Non-pigmented ciliary epithelial cell (primary cell): ENCODE results near the gene LSM2.
"Not testable (repeated sequence)": the region's sequence is repeated elsewhere in the genome, so short reads cannot be mapped to it uniquely, and the experiment has no call there.

ENCODE experiments used
- DNase-seq: peaks from one replicate; pipeline ENCODE4 v3.0.0-alpha.2; 2010; ENCODE audit warnings: low read depth

The LSM2 gene

GRCh38 chr6:31827286-31828079 is 20.7 kb upstream of the LSM2 start, which contains the start of gene HSPA1B:
Gene HSPA1B, plus strand, starts transcription at chr6:31827738. Its CDS starts 213 bp downstream, at chr6:31827951.
- DNase-seq = peak; percentile 99

- no peak for DNase-seq
Measured at GRCh38 chr6:31826793-31827285, 20.1 kb upstream of the LSM2 start.

GRCh38 chr6:31825553-31825952 is 18.8 kb upstream of the LSM2 start:
- DNase-seq = no peak

GRCh38 chr6:31823592-31824196 is 16.9 kb upstream of the LSM2 start:
- DNase-seq = not testable (repeated sequence)

GRCh38 chr6:31822036-31822821 is 15.5 kb upstream of the LSM2 start:
- no peak for DNase-seq

- DNase-seq = no peak
Measured at GRCh38 chr6:31821301-31822035, 14.7 kb upstream of the LSM2 start.

- not testable (repeated sequence) for DNase-seq
Measured at GRCh38 chr6:31820399-31820798, 13.6 kb upstream of the LSM2 start.

GRCh38 chr6:31819871-31820299 is 13.1 kb upstream of the LSM2 start:
- DNase-seq = no peak

GRCh38 chr6:31817929-31818511 is 11.3 kb upstream of the LSM2 start:
- not testable (repeated sequence) for DNase-seq

- not testable (repeated sequence) for DNase-seq
Measured at GRCh38 chr6:31817133-31817928, 10.6 kb upstream of the LSM2 start.

GRCh38 chr6:31815025-31815838 is 8.5 kb upstream of the LSM2 start, which contains the start of the genes HSPA1A and HSPA1L:
Gene HSPA1A, plus strand, starts transcription at chr6:31815543. Its CDS starts 214 bp downstream, at chr6:31815757.
Gene HSPA1L, minus strand, starts transcription at chr6:31815283. Its CDS starts 3,311 bp downstream, at chr6:31811972.
- DNase-seq = peak; percentile 83

- peak; percentile 94 for DNase-seq
Measured at GRCh38 chr6:31814677-31815024, 7.9 kb upstream of the LSM2 start.

GRCh38 chr6:31813465-31813849 is 6.7 kb upstream of the LSM2 start:
- no peak for DNase-seq

GRCh38 chr6:31811645-31812044 is 4.9 kb upstream of the LSM2 start:
- DNase-seq = no peak

GRCh38 chr6:31808599-31808998 is 1.8 kb upstream of the LSM2 start:
- not testable (repeated sequence) for DNase-seq

GRCh38 chr6:31805939-31806469 is 762 bp downstream of the LSM2 start:
- DNase-seq = no peak

- DNase-seq = not testable (repeated sequence)
Measured at GRCh38 chr6:31801031-31801927, 5.5 kb downstream of the LSM2 start.

- DNase-seq = no peak
Measured at GRCh38 chr6:31799781-31800180, 7.0 kb downstream of the LSM2 start.
